Mucosa of stomach (tissue), 1 donor: ENCODE measurements around the gene ZNF407.

Source experiments
- H3K27me3 ChIP-seq: one replicate; pipeline ENCODE4 v1.7.0; 2013; ENCODE audit warnings: mild to moderate bottlenecking, low read length; ENCODE audit not compliant: control insufficient read depth, insufficient read depth
- H3K36me3 ChIP-seq: one replicate; pipeline ENCODE4 v1.7.0; 2013; ENCODE audit warnings: low read length; ENCODE audit not compliant: control insufficient read depth, insufficient read depth
- H3K4me1 ChIP-seq: one replicate; pipeline ENCODE4 v1.7.0; 2013; ENCODE audit warnings: mild to moderate bottlenecking, low read length; ENCODE audit not compliant: control insufficient read depth, insufficient read depth
- H3K4me3 ChIP-seq: one replicate; pipeline ENCODE4 v1.7.0; 2013; ENCODE audit warnings: low read length
- H3K9ac ChIP-seq: one replicate; pipeline ENCODE4 v1.7.0; 2013; ENCODE audit warnings: mild to moderate bottlenecking, low read length, moderate library complexity
- H3K9me3 ChIP-seq: one replicate; pipeline ENCODE4 v1.7.0; 2013; ENCODE audit warnings: mild to moderate bottlenecking, low read length, moderate library complexity; ENCODE audit not compliant: control insufficient read depth
- donor health status: Pancreatic carcinoma.

ZNF407 gene

GRCh38 chr18:74633652-74634352 lies 36.1 kb downstream of the ZNF407 start:
- H3K4me3 ChIP-seq = no peak overlapping the region
- H3K4me1 ChIP-seq = no peaks in the 10 kb centered on the region
- H3K36me3 ChIP-seq = no peaks in the 10 kb centered on the region
- no peaks in the 10 kb centered on the region for H3K27me3 ChIP-seq
- no peak overlapping the region for H3K9ac ChIP-seq
- H3K9me3 ChIP-seq = no peaks in the 10 kb centered on the region

GRCh38 chr18:74635224-74635975 lies 37.7 kb downstream of the ZNF407 start:
- H3K36me3 ChIP-seq = no peaks in the 10 kb centered on the region

DNA sequence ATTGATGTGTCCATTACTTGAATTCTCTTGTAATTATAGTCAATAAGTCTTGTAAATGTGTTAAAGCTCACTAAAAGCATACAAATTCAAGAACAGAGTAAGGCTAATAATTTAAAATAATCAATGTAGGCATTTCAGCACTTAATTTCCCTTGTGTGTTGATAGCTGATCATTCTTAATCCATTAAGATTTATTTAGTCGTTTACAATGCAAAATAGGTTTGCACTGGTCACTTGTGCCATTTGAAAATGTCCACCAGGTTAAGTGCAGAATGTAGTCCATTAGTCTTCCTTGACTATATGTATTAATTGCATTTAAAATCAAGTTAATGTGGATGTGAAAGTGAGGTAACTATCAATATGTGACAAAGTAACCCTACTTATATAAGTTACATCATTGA lies 39.4 kb downstream of the ZNF407 start:
- H3K4me3 ChIP-seq = no peak overlapping the region
- no peaks in the 10 kb centered on the region for H3K4me1 ChIP-seq
- no peaks in the 10 kb centered on the region for H3K36me3 ChIP-seq
- H3K9me3 ChIP-seq = no peaks in the 10 kb centered on the region
- H3K27me3 ChIP-seq = no peaks in the 10 kb centered on the region
- no peak overlapping the region for H3K9ac ChIP-seq

More at GRCh38 chr18:74635224-74635975, 37.7 kb downstream of the ZNF407 start:
- H3K27me3 ChIP-seq = no peaks in the 10 kb centered on the region
- H3K4me3 ChIP-seq = no peak overlapping the region
- H3K9me3 ChIP-seq = no peaks in the 10 kb centered on the region
- no peak overlapping the region for H3K9ac ChIP-seq
- no peaks in the 10 kb centered on the region for H3K4me1 ChIP-seq

- Histone ChIP-seq H3K36me3 (no peaks in the 10 kb centered on the region), H3K4me1 (no peaks in the 10 kb centered on the region), H3K27me3 (no peaks in the 10 kb centered on the region), H3K9ac (no peak overlapping the region), H3K9me3 (no peaks in the 10 kb centered on the region), H3K4me3 (no peak overlapping the region)
Measured at GRCh38 chr18:74638210-74638609, 40.5 kb downstream of the ZNF407 start.

DNA sequence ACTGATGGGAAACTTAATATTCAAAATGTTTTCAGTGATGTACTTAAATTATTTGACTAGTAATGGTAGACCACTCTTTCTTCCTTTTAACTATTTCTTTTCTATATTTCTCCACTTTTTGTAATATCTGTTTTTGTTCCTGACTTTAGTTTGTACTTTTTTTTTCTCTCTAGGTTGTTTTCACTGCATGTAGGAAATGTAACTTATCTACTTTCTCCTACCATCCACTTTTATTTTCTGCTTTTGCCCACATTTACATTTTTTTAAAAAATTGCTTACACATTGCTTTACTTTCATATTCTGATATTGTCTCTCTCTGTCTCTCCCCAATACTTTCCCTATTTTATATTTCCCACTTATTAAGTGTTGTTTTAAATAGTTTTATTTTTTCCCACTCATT lies 47.0 kb downstream of the ZNF407 start:
- no peaks in the 10 kb centered on the region for H3K4me1 ChIP-seq
- H3K4me3 ChIP-seq = no peak overlapping the region
- H3K27me3 ChIP-seq = no peaks in the 10 kb centered on the region
- no peaks in the 10 kb centered on the region for H3K36me3 ChIP-seq
- no peak overlapping the region for H3K9ac ChIP-seq
- H3K9me3 ChIP-seq = no peaks in the 10 kb centered on the region

DNA sequence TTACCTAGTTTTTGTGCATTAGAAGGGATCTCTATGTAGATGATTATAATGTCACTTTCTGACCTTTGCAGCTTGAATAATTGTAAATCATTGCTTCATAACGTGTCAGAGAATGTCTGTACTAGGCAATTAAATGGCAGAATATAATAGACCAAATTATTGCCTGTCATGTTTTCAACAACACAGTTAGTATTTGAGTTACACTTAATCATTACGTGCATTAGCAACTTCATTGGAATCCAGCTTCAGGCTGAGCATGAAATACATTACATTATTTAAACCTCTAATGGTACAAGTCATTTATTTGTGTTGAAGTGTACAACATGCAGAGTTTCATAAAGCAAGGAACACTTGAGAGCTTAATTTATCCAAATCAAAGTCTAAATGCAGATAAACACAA lies 48.0 kb downstream of the ZNF407 start:
- Histone ChIP-seq H3K27me3 (no peaks in the 10 kb centered on the region), H3K9me3 (no peaks in the 10 kb centered on the region), H3K4me3 (no peak overlapping the region), H3K36me3 (no peaks in the 10 kb centered on the region), H3K4me1 (no peaks in the 10 kb centered on the region), H3K9ac (no peak overlapping the region)

- H3K4me1 ChIP-seq = no peaks in the 10 kb centered on the region
- H3K27me3 ChIP-seq = no peaks in the 10 kb centered on the region
- no peak overlapping the region for H3K4me3 ChIP-seq
- no peaks in the 10 kb centered on the region for H3K9me3 ChIP-seq
- no peak overlapping the region for H3K9ac ChIP-seq
- H3K36me3 ChIP-seq = no peaks in the 10 kb centered on the region
Measured at GRCh38 chr18:74651327-74652128, 53.9 kb downstream of the ZNF407 start.

GRCh38 chr18:74652392-74652988 lies 54.8 kb downstream of the ZNF407 start:
- no peaks in the 10 kb centered on the region for H3K27me3 ChIP-seq
- no peaks in the 10 kb centered on the region for H3K9me3 ChIP-seq
- no peak overlapping the region for H3K9ac ChIP-seq
- H3K4me3 ChIP-seq = no peak overlapping the region
- H3K4me1 ChIP-seq = no peaks in the 10 kb centered on the region
- H3K36me3 ChIP-seq = no peaks in the 10 kb centered on the region

- Histone ChIP-seq H3K4me3 (no peak overlapping the region), H3K9ac (no peak overlapping the region), H3K27me3 (no peaks in the 10 kb centered on the region), H3K4me1 (no peaks in the 10 kb centered on the region), H3K9me3 (no peaks in the 10 kb centered on the region), H3K36me3 (no peaks in the 10 kb centered on the region)
Measured at GRCh38 chr18:74654638-74655037, 57.0 kb downstream of the ZNF407 start.

- no peaks in the 10 kb centered on the region for H3K4me1 ChIP-seq
- H3K9ac ChIP-seq = no peak overlapping the region
- H3K4me3 ChIP-seq = no peak overlapping the region
- no peaks in the 10 kb centered on the region for H3K27me3 ChIP-seq
- H3K9me3 ChIP-seq = no peaks in the 10 kb centered on the region
- H3K36me3 ChIP-seq = no peaks in the 10 kb centered on the region
Measured at GRCh38 chr18:74661008-74661407, 63.3 kb downstream of the ZNF407 start.

DNA sequence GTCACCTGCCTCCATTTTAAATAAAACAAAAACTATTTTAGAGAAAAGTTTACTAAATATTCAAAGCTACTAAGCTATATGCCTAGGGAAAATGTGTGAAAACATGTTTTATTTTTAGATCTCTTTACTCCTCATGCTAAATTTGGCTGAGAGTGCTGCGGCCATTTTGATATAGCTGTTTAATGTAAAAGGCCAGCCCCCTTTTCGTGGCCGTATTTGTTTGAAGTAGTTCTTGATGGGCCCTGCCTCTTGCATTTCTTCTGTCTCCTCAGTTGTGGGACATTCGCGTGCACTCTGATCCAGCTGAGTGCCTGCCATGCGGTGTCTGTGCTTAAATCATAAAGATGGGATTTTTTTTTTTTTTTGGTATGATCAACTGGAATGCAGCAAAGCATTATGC lies 64.0 kb downstream of the ZNF407 start:
- no peak overlapping the region for H3K9ac ChIP-seq
- H3K4me3 ChIP-seq = no peak overlapping the region
- H3K4me1 ChIP-seq = no peaks in the 10 kb centered on the region
- H3K36me3 ChIP-seq = no peaks in the 10 kb centered on the region
- no peaks in the 10 kb centered on the region for H3K9me3 ChIP-seq
- H3K27me3 ChIP-seq = no peaks in the 10 kb centered on the region

DNA sequence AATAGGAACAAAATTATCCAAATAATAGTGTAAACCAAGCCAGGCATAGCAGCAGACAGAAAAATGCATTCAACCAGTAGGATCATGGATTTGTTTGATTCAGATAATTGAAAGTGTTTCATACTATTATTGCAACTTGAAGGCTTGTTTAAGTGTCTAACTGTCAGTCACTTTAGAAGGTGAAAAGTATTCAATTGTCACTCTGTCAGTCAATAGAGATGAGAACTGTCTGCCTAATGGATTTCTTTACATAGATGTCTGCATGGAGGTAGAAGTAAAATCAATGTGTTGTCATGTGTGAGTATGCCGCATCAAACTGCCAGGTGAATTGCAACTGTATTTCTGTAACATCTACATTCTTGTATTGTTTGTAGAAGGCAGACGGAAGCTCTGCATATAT lies 65.0 kb downstream of the ZNF407 start:
- no peak overlapping the region for H3K4me3 ChIP-seq

More for the DNA sequence above, 65.0 kb downstream of the ZNF407 start:
- Histone ChIP-seq H3K4me1 (no peaks in the 10 kb centered on the region), H3K27me3 (no peaks in the 10 kb centered on the region), H3K36me3 (no peaks in the 10 kb centered on the region), H3K9ac (no peak overlapping the region), H3K9me3 (no peaks in the 10 kb centered on the region)
